GM21723 (cell line): Measurements from ENCODE around the gene ROPN1B.
"Not testable (repeated sequence)": the region's sequence is repeated elsewhere in the genome, so short reads cannot be mapped to it uniquely, and the experiment has no call there.

ENCODE experiments used
- ATAC-seq: cut with Tn5 transposase; IDR thresholded peaks from one replicate; pipeline ENCODE4 v1.9.1; 2021; ENCODE audit warnings: mild to moderate bottlenecking, moderate library complexity; ENCODE audit not compliant: unreplicated experiment

The ROPN1B gene

DNA sequence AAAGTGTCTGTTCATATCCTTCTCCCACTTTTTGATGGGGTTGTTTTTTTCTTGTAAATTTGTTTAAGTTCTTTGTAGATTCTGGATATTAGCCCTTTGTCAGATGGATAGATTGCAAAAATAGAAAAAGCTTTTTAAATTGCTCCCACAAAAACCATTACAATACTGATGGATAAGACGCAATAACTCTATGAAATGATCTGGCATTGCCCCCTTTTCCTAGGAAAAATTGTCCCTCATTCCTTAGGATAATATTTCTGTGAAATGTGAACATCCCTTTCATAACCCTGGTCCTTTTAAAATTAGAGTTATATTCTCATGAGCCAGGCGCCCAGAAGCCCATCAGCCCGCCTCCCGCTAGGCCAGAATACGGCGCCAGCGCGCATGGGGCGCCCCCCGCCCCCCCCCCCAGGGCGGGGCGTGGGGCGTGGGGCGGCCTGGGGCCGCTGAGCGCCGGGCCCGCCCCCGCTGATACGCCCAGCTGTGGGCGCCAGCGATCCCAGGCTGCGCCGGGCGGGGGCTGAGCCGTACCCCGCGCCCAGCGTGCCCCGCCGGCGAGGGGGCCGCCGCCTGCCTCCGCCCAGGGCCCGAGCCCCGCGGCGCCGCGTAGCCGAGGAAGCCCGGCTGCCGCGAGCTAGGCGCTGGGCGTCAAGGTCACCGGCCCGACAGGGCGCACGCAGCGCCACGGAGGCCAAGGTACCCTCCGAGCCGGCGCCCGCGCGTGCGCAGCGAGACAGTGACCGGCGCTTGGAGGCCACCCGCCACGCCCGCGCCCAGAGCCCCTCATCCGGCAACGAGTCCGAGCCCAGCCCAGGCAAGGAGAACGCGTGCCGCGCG is 11.1 kb upstream of the ROPN1B start:
- ATAC-seq: no peak

DNA sequence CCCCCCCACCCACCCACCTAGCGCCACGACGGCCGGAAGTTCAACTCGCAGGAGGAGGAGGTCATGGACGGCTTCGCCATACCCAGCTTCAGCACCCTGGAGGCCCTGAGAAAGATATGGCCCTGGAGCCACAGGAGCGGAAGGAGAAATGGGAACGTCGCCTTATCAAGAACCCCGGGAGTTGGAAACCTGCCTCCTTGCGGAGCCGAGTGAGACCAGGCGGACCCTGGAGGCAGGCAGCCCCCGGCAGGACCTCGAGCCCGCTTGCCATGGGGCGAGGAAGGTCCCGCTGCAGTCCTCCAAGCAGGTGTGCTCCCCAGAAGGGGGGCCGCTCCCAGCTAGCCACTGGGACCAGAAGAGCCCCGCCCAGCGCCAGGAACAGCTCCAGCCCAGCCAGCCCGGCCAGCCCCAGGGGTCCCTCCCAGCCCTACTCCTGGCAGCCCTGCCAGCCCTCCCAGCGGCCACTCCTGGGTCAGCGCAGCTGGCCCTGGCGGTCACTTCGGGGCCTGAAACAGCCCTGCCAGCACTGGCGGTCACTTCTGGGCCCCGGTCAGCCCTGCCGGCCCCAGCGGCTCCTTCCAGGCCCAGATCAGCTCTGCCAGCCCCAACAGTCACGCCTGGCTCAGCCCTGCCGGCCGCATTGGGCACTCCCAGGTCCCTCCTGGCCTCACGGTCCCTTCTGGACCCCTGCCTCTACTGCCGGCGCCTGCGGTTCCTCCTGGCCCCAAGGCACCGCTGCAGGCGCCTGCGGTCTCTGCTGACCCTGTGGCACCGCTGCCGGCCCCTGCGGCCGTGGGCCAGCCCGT is 10.3 kb upstream of the ROPN1B start:
- no peak for ATAC-seq

DNA sequence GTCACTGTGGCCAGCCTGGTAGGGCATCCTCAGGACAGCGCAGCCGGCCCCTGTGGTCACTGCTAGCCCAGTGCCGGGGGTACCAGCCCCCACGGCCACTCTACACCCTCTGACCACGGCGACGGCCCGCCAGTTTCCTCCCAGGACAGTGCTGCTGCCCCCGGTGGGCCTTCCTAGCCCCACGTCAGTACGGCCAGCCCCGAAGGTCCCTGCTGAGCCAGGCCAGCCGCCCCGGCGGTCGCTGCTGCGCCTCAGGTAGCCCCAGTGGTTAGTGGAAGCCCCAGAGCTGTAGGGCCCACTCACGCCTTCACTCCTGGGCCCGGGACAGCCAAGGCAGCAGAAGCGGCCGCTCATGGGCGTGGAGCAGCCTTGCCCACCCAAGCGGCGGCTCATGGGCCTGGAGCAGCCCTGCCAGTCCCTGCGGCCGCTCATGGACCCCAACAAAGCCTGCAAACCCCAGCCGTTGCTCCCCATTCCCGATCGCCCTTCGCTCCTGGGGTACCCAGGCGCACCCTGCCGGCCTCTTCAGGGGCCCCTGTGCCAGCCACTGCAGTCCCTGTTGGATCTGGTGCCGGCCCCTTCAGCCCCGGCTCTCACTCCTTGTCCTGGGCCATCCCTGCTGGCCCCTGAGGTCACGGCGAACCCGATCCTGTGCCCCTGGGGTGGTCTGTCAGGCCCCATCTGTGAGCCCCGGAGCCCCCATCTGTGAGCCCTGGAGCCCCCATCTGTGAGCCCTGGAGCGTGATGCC is 9.5 kb upstream of the ROPN1B start:
- no peak for ATAC-seq

DNA sequence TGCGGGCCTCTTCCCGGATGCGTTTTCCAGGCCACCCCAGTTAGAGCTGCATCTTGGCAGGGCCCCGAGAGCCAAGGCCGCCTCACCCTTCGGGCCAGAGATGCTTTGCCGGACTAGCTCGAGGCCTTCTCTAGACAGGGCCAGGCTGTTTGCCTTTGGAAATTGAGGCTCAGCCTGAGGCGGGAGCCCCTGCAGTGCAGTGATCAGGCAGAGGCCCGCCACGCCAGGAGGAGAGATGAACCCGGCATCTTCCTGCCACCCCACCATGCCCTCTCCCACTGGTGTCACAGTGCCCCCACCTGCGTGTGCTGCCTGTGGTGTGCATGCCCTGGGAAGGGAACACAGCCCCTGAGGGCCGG is 8.9 kb upstream of the ROPN1B start:
- ATAC-seq: no peak

DNA sequence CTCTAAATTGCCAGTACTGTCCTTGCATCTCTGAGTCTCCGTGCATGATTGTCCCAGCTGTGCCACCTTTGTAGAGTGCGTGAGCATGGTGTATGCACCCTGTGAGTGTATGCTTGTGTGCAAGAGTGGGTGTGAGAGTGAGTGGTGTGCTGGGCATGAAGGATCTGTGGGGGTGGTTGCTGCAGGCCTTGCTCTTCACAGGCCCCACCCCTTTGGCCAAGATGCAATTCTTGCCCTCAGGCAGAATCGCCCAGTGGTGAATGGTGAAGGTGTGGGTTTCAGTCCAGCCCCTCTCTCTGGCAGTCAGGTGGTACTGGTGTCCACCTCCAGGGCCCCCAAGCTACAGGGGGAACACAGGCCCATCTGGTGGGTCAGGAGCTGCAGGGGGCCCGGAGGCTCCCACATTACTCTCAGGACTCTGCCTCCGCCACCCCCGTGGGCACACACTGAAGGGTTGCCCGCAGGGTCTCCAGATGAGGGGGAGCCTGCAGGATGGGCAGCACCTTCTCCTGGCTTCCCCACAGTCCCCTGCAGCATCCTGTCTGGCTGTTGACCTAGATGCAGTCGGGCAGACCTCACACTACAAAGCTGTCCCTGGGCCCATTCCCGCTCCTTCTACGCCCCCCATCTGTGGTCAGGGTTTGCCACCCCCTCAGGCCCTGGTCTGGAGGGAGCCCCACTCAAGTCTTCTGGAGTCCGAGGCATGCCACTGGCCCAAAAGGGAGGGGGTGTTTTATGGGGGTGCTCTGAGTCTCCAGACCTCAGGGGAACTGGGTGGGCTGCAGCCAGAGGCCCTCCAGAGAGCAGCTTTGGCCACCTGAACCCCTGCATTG is 8.3 kb upstream of the ROPN1B start:
- no peak for ATAC-seq

DNA sequence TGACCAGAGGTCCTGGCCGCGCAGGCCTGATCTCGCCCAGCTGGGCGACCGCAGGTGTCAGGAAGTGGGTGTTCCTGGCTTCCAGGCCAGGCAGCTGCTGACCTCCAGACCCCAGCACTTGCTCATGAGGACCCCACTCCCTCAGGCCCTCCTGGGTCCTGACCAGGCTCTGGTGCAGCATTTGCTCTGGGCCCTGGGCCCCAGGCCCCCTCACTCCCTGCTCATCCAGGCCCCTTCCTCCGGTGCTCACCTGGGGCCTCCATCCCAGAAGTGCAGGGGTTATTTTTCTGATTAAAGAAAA is 7.7 kb upstream of the ROPN1B start:
- ATAC-seq: no peak

DNA sequence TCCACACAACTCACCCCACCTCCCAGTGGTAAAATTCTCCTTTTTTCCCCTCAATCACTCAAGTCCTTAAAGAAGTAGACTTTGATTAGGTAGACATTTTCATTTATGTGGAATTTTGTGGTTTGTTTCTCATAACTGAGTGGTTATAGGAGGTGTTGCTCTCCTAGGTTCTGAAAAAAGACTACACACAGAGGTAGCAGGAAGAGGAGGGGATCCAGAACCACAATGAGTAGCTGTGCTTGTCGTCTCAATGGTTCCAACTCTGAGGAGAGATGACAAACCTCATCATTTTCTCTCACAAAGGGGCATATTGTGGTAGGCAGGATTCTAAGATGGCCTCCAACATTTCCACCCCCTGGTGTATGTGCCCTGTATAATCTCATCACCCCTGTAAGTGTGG is 5.1 kb upstream of the ROPN1B start:
- not testable (repeated sequence) for ATAC-seq

DNA sequence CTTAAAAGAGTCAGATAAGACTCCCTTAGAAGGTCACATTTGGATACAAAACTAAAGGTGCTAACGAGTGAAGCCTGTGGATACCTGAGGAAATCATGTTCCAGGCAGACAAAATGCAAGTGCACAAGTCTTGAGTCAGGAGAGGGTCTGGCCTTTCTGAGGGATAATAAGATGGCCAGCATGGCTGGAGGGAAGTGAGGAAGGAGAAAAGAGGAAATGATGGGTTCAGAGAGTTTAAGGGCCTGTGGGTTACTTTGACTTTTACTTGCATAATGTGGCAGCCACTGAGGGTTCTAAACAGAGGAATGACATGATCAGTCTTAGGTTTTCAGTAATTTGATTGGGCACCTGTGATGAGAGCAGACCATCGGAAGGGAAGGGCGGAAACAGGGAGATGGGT is 3.5 kb upstream of the ROPN1B start:
- no peak for ATAC-seq

DNA sequence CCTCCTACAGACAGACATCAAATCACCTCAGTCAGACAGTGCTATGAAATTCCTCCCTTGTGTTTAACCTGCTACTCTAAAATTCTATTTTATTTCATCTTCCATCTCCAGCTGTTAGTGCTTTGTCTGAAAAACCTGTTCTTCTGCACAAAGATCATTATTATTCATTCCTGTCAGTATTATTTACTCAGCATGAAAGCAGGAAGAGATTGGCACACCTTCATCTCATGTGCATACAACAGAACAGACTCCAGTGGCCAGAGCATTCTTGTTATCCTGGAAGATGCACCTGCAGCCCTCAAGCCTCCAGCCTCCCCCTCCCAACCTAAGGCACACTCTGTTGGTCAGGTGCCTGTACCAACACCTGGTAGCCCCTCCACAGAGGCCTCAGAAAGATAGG is 1.8 kb upstream of the ROPN1B start:
- no peak for ATAC-seq

DNA sequence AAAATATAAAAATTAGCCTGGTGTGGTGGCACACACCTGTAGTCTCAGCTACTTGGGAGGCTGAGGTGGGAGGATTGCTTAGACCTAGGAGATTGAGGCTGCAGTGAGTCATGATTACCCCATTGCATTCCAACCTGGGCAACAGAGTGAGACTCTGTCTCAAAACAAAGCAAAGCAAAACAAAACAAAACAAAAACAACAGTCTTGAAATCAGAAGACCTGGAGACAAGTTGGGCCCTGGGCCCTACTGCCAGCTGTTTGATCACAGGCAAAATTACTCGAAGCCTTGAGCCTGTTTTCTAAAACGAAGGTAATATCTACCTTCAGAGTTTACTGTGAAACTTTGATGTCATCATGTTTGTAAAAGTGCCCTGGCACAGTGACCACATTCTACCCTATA is 857 bp upstream of the ROPN1B start:
- not testable (repeated sequence) for ATAC-seq

DNA sequence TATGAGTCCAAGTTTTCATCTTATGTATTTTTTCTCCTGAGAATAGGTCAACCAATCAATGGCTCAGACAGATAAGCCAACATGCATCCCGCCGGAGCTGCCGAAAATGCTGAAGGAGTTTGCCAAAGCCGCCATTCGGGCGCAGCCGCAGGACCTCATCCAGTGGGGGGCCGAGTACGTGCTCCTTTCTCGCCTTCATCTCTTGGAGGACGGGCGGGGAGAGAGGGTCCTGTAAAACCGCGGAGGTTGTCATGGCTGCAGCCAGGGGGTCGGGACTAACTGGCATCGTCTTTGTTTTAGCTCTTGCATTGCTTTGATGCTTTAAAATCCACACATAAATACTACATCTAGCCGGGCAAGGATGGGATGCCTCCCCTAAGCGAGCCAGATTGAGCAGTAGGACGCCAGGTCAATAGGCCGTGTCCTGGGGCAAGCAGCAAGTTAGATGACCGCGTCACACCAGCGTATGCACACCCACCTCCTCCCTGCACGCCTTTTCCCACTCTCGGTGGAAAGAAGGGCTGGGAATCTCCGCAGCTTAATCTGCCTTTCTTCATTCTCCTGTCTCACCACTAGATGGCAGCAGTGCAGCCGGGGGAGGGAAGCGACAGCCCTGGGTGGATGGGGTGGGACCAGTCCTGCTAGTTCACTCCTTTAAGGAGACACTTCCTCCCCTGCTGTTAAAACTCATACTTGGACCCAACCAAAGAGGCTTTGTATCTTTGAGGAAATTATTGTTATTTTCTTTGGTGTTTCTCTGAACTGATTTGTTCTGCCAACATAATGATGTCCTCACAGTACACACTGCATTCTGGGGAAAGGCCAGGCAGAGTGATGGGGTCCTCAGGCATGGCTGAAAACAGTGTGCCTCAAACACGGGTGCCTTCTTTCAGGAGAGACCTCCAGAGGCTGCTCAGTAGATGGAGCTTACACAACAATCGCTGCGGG is 3.3 kb downstream of the ROPN1B start:
- peak; percentile 72 for ATAC-seq

DNA sequence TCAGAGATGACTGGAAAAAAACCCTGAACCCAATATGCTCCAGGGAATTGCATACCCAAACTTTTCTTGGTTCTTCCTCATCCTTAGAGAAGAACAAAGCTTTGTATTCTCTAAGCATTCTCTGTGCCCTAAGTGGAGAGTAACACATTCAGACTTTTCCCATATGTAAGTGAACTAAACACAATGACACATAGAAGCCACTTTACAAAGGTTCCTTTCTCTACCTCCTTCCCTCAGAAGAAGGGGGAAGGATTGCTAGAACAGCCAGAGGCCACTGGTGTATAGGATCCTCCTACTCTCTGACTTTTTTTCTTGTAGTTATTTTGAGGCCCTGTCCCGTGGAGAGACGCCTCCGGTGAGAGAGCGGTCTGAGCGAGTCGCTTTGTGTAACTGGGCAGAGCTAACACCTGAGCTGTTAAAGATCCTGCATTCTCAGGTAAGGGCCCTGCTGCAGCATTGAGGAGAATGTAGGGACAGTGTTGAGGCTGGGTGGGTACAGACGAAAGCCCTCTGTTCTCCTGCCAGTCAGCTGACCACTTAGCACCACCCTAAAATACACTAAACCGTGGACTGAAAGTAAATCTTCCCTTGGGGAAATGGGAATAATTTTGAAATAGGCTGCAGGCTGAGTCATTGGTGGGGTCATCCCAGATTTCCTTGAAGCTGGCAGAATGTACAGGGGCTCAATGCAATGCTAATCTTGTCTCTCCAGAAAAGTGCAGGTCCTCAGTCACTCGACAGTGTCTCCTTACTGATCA is 6.4 kb downstream of the ROPN1B start:
- not testable (repeated sequence) for ATAC-seq

DNA sequence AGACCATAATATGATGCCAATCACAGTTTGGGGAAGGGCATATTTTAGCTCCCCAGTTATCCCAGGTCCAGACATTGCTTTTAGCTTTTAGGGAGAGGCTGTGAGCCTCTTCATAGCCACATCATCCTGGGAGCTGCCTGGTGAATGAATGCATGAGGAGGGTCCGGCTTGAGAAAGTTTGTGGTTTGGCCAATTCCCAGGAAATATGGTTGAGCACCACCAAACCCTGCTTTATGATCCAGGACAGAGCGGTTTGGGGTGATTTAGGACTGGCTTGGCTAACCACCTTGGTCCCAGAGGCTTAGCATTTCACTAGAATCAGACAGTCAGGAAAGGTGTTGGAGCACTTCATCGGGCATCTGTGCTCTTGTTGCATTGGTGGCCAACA is 7.0 kb downstream of the ROPN1B start:
- not testable (repeated sequence) for ATAC-seq

DNA sequence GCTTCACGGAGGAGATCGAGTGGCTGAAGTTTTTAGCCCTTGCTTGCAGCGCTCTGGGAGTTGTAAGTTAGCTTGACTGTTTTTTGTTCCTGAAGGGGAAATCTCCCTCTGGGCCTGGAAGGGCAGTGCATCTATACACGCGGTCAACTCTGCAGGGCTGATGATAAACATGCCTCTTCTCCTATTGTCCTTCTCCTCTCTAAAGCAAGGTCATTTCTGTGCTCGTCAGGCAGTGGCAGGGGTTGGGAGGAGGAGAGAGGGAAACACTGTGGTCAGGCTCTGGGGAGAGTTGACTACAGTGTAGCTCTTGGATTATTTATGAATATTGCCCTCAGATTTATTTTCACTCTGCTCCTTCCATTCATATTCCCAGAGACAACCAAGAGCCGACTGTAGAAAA is 8.1 kb downstream of the ROPN1B start:
- ATAC-seq: not testable (repeated sequence)

DNA sequence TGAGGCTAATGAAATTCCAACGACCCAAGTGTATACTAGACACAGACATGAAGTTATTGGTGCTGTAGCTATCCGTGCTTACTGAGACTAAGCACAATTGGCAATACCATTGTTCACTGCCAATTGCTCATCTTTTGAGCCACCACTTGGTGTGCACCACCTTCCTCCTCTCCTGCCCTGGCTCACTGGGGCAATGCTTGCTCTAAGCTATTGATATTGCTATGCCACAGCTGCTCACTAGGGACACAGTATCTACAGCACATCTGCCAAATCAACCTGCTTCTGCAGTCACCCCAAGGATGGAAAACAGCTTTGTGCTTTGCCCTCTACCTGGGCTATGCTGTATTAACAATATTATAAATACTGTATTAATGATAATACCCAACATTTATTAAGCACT is 16.0 kb downstream of the ROPN1B start:
- ATAC-seq: not testable (repeated sequence)

DNA sequence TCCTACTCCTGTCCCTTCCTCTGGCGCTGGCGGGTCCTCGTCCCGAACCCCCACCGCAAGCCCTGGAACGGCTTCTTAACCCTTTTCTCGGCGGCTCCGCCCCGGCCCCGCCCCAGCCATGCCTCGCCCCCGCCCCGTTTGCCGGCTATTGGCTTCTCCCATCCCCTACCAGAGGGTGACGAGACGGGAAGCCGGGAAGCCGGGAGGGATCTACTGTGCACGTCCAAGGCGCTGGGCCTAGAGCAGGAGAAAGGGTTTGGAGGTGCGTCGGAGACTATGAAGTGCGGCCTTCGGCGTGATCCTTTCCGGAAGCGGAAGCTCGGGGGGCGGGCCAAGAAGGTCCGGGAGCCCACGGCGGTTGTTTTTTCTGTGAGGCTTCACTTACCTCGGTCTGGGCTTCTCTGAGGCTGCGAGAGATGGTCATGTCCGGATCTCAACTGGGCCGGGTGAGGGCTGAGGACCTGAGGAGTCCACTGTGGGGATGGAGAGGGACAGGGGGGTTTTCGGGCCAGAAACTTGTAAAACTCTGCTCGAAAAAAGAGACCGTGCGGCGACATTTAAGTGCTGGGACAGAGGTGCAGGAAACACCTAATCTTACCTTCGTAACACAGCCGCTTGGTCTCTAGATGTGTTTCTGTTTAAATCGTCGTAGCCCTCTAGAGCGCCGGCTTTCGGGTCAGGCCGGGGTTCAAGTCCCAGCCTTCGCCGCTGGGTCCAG is 21.4 kb downstream of the ROPN1B start:
- ATAC-seq: peak; percentile 87

DNA sequence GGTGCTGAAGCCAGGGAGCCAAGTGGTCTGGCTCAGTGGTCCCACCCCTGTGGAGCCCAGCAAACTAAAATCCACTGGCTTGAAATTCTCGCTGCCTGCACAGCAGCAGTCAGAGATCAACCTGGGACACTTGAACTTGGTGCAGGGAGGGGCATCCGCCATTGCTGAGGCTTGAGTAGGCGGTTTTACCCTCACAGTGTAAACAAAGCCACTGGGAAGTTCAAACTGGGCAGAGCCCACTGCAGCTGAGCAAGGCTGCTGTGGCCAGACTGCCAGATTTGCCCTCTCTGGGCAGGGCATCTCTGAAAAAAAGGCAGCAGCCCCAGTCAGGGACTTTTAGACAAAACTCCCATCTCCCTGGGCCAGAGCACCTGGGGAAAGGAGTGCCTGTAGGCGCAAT is 27.8 kb downstream of the ROPN1B start:
- not testable (repeated sequence) for ATAC-seq

DNA sequence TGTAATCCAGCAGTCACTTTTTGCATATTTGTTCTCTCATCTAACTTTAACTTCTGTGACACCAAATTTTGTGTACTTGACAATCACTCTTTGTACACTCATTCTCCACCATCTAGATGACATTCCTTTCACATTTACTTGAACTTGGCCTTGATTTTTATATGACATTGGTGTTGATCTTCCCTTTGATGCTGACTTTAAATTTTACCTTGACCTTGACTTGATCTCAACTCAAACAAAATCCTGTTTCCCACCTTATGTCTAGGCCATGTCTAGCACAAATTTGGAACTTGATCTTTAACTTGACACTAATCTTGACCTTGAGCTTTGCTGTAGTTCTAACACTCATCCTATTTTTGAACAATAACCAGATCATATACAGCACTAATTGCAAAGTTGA is 33.2 kb downstream of the ROPN1B start:
- ATAC-seq: no peak
